WI38 (cell line): ENCODE results near the gene SIGLEC15.
"Not testable (repeated sequence)": the region's sequence is repeated elsewhere in the genome, so short reads cannot be mapped to it uniquely, and the experiment has no call there.

Experiments
- H3K4me3 ChIP-seq: 2 replicates; pipeline ENCODE4 v1.5.1; 2011; ENCODE audit warnings: low read depth, mild to moderate bottlenecking, control low read depth, low read length
- TF ChIP-seq, protein P1 (sequence below): IDR thresholded peaks from 2 replicates; pipeline ENCODE4 v1.5.1; 2012; ENCODE audit warnings: low read depth, mild to moderate bottlenecking, control low read depth, low read length

Gene SIGLEC15

DNA sequence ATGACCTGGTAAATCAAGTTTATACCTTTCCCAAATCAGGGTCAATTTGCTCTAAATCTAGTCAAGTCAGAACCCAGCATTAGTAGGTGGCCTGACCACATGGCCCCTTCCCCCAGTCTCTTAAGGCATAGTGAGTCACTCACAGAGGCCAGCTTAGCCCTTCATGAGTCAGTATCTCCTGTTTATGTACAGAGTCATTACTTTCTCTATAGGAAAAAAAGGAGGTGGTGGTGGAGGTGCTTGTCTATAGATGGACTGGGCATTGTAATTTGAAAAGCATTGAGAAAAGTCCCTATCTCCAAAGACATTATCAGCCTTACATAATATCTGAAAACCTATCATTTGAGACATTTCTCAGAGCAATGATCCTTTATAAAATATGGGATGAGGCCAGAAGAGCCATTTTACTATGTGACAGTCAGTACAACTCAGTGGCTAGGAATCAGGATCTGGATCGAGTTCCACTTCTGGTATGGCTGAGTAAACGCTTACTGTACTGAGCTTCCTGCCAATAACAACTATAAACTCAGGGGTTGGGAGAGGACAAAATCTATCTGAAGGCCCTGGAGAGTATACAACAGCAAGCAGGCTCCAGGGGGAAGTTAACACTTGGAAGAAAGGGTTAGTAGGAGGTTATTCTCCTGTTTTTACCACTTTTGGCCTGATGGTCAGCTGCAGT, 22.5 kb upstream of the SIGLEC15 start:
- H3K4me3 ChIP-seq: peak overlapping the region; percentile 15; the same call in 1 of the 2 replicates
- TF ChIP-seq, protein P1, sequence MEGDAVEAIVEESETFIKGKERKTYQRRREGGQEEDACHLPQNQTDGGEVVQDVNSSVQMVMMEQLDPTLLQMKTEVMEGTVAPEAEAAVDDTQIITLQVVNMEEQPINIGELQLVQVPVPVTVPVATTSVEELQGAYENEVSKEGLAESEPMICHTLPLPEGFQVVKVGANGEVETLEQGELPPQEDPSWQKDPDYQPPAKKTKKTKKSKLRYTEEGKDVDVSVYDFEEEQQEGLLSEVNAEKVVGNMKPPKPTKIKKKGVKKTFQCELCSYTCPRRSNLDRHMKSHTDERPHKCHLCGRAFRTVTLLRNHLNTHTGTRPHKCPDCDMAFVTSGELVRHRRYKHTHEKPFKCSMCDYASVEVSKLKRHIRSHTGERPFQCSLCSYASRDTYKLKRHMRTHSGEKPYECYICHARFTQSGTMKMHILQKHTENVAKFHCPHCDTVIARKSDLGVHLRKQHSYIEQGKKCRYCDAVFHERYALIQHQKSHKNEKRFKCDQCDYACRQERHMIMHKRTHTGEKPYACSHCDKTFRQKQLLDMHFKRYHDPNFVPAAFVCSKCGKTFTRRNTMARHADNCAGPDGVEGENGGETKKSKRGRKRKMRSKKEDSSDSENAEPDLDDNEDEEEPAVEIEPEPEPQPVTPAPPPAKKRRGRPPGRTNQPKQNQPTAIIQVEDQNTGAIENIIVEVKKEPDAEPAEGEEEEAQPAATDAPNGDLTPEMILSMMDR: no peak

DNA sequence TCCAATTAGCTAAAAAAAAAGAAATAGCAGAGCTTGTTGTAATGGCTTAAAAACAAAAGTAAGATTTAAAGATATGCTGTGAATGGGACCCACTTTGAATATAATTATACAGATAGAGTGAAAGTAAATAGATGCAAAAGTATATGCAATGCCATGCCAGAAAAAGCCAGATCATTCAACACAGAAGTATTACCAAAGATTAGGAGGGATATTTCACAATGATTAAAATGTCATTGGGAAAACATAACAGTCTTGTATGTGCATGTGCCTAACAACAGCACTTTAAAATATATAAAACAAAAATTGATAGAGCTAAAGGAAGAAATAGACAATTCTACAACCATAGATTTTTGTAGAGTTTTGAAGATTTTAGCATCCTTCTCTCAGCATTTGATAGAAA, 19.9 kb upstream of the SIGLEC15 start:
- no peak overlapping the region for H3K4me3 ChIP-seq
- TF ChIP-seq, protein P1: no peak

DNA sequence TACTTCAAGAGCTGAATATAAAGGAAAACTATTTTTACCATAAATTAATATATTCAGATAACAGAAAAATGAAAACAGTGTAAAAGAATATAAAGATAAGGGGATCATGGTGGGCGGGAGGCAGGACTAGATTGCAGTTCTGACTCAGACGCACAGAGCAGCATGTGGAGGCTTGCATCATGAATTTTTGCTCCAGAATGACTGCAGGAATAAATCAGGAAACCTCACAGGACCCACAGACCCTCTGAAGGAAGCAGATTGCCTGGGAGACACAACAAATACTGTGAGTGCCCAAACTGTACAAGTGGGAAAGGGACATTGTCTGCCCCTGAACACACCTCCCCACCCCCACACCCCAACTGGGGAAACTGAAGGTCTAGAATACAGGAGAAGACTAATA, 19.2 kb upstream of the SIGLEC15 start:
- H3K4me3 ChIP-seq: no peak overlapping the region
- TF ChIP-seq, protein P1: no peak

DNA sequence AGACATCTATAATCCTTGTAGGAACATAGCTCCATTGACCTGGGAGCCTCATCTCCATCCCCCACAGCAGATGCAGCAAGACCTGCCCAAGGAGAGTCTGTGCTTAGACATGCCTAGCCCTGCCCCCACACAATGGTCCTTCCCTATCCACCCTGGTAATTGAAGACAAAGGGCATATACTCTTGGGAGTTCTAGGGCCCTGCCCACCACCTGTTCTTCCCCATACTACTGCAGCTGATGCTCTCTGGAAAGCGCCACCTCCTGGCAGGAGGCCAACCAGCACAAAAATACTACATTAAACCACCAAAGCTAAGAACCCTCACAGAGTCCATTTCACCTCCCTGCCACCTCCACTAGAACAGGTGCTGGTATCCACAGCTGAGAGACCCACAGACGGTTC, 18.3 kb upstream of the SIGLEC15 start:
- H3K4me3 ChIP-seq: not testable (repeated sequence)

DNA sequence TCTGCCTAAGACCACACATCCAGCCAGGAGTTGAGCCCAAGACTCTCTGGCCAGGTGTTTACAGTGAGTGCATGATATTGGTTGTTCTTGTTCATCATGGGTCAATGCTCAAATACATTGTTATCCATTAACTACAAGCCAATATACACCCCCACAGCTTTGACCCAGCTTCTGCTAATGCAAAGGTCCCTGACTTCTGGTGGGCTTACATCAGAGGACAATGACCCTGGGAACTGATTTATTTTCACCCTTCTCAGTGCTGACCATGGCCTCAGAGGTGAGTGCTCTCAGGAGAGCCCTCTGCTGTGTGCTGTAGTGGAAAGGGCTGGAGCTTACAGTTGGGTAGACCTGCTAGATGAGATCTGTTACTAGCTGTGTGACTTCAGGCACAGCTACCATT, 10.7 kb upstream of the SIGLEC15 start:
- H3K4me3 ChIP-seq: not testable (repeated sequence)

DNA sequence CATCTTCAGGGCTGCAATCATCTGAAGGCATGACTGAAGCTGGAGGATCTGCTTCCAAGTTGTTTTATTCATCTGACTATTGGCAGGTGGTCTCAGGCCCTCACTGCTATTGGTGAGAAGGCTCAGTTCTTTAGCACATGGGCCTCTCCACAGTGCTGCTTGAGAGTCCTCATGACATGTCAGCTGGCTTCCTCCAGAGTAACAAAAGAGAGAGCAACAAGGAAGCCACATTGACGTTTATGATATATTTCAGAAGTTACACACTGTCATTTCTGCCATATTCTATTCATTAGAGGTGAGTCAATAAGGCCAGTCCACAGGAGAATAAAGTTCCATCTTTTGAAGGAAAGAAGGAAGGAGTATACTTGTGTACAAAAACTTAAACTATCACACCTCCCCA, 7.9 kb upstream of the SIGLEC15 start:
- TF ChIP-seq, protein P1: no peak
- H3K4me3 ChIP-seq: no peak overlapping the region

DNA sequence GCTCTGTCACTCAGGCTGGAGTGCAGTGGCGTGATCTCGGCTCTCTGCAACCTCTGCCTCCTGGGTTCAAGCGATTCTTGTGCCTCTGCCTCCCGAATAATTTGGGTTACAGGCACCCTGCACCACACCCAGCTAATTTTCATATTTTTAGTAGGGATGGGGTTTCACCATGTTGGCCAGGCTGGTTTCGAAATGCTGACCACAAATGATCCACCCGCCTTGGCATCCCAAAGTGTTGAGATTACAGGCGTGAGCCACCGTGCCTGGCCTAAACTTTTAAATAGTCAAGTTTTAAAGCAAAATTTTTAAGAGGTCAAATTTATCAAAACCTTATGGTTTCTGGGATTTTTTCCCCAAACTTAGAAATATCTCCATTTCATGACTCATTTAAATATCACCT, 6.7 kb upstream of the SIGLEC15 start:
- H3K4me3 ChIP-seq: not testable (repeated sequence)

DNA sequence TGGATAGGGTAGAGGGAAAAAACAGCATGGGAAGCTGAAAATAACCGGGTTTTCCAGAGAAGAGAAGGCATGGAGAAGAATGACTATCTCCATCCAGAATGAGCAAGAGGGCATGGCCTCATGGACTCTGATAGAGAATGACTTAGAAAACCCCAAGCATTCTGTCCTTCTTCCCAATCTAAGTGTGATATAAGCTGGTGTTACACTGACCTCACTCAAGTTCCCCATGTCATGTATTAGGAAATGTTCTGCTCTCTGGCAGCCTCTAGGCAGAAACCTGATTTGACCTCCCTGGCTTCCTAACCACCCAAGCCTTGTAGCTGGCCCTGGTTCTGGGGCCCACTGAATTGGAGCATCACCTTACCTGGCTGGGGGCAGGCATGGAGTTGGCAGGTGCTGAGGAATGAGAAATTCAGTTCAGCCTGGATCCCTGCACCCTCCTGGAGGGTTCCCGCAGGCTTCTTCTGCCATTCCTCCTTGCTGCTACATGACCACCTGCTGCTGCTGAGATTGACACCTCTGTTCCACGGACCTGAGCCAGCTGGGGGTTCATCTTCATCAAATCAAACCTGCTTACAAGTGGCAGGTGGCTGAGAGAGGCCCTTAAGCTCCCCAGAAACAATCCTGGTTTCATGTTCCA, 5.2 kb upstream of the SIGLEC15 start:
- TF ChIP-seq, protein P1: no peak
- H3K4me3 ChIP-seq: no peak overlapping the region

DNA sequence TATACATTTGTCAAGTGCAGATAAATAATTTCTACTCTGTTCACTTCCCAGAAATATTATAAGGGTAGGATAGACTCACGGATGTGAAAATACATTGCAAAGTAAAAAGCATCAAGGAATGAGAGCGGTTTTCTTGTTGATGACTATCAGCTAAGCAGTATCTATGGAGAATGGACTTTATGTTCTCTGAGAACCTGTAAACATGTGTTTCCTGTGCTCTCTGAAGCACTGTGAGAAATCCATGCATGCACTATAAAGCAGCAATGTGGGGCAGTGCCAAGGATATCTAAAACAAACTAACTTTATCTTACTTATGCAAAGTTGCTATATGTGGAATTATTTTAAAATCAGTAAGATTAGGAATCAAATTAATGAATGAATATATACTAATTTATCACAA, 4.4 kb upstream of the SIGLEC15 start:
- TF ChIP-seq, protein P1: no peak
- H3K4me3 ChIP-seq: no peak overlapping the region
